Measurements from ENCODE around the gene SNRPF. TPM values are rescaled to one million over a fixed set of nuclear protein-coding genes. Genes with fewer than 3 reads are reported as not detected.

Gene SNRPF
- total RNA-seq (2022; extraction: Qiagen RNA extraction) = 113 to 147 TPM (median 119 TPM) in 5 replicates

GRCh38 chr12:95858451-95859343 lies at the start of gene SNRPF:
SNRPF (plus strand) TSS chr12:95858952; CDS start chr12:95859074, 122 bp downstream.

Other genes with a start within 250 kb of the SNRPF start
- 44.5 to 54.5 TPM (median 50.9 TPM) in 5 replicates for gene NTN4, start 68.2 kb upstream of the SNRPF start, total RNA-seq (2022; extraction: Qiagen RNA extraction)
- gene CCDC38, start 83.7 kb downstream of the SNRPF start, total RNA-seq (2022; extraction: Qiagen RNA extraction) = 0.06 to 0.15 TPM (median 0.09 TPM) in 5 replicates
- 2.3 to 2.9 TPM (median 2.5 TPM) in 5 replicates for gene AMDHD1, start 84.4 kb downstream of the SNRPF start, total RNA-seq (2022; extraction: Qiagen RNA extraction)
- gene HAL, start 137.4 kb downstream of the SNRPF start, total RNA-seq (2022; extraction: Qiagen RNA extraction) = 0.16 to 0.30 TPM (median 0.18 TPM) in 4 of 5 replicates, not detected in the other
- 92.2 to 120 TPM (median 99.1 TPM) in 5 replicates for gene LTA4H, start 176.6 kb downstream of the SNRPF start, total RNA-seq (2022; extraction: Qiagen RNA extraction)

All from A549 treated with CORT108297 at 1 μM for 4 hours (cell line).